SH-SY5Y (cell line): ENCODE results near the gene SPDEF.

ENCODE experiments used
- GATA2 ChIP-seq: IDR thresholded peaks from 2 replicates; pipeline ENCODE4 v1.6.1; 2011; ENCODE audit warnings: mild to moderate bottlenecking, low read depth, low read length
- GATA3 ChIP-seq: IDR thresholded peaks from 2 replicates; pipeline ENCODE4 v1.6.1; 2011; ENCODE audit warnings: low read depth, mild to moderate bottlenecking, low read length, moderate library complexity

The SPDEF gene

DNA sequence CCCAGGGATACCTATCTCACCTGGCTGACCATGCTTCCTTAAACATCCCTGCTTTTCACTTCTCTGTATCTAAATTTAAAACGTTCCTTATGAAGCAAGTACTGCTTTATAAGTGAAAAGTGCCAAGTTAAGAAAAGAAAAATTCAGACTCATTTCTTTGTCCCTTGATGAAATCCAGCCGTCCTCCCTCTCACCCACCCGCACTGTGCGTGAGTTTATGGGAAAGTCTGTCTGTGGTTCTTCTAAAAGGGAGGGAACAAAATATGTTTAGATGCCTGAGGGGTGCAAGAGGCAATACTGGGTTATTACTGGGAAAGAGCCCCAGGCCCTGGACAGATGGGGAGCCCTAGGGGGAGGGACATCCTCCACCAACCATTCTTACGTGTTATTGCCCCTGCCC lies 31.2 kb downstream of the SPDEF start:
- no peak for TF ChIP-seq GATA3
- TF ChIP-seq GATA2: no peak

DNA sequence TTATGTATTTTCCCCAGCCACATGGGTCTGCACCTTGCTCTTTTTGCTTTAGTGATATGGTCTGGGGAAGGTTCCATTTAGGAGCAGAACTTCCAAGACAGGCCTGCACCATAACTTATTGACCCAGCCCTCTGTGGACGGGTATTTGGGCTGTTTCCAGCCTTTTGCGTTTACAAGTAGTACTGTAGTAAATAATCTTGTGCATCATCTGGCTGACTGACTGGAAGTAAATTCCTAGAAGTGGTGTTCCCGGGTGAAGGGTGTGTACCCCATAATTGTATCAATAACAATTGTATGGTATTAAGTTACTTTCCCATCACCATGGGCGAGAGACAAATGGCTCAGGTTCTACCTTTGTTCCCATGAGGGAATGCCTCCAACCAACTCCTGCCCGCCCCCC lies 31.6 kb downstream of the SPDEF start:
- no peak for TF ChIP-seq GATA2
- no peak for TF ChIP-seq GATA3

DNA sequence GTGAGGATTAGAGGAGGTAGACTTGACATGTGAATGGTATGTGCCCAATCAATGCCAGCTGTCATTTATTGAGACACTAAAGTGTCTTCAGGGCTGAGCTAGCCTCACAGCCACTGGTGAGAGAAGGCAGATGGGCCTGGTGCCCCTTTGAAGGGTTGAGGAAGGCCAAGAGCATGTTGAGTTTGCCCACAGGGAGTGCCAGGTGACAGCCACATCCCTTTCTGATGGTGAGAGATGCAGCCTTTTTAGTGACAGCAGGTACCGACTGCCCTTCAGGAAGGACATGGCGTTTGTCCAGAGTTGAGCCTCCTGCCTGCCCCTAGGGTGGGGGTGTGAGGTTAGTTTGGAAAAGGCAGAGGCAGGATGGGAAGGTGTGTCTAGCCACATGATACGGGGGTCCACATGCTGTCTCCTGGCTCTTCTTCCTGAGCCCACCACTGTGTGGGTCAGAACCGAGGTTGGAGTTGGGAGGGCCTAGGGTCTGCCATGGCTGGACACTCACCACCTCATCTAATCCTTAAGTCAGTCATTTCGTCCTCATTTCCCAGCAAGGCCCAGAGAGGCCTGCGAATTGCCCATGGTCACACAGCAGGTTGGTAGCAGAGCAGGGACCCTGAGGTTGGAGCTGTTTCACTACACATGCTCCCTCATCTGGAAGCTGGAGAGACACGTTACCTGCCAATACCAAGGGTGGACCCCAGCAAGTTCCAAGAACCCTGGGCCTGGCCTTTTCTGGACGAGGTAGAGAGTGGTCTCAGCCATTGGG lies 32.5 kb downstream of the SPDEF start:
- TF ChIP-seq GATA3 (no peak), GATA2 (no peak)

DNA sequence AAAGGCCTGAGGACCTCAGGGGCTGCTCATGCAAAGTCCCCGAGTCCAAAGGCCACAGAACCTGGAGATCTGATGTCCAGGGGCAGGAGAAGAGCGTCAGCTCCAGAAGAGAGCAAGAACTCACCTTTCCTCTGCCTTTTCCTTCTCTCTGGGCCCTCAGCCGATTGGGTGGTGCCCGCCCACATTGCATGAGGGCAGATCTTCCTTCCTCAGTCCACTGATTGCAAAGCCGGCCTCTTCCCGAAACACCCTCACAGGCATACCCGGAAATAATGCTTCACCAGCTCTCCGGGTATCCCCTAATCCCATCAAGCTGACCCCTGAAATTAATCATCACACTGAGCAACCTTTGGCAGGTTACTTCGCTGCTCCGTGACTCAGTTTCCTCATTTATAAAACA lies 33.4 kb downstream of the SPDEF start:
- TF ChIP-seq GATA3: no peak
- TF ChIP-seq GATA2: no peak

DNA sequence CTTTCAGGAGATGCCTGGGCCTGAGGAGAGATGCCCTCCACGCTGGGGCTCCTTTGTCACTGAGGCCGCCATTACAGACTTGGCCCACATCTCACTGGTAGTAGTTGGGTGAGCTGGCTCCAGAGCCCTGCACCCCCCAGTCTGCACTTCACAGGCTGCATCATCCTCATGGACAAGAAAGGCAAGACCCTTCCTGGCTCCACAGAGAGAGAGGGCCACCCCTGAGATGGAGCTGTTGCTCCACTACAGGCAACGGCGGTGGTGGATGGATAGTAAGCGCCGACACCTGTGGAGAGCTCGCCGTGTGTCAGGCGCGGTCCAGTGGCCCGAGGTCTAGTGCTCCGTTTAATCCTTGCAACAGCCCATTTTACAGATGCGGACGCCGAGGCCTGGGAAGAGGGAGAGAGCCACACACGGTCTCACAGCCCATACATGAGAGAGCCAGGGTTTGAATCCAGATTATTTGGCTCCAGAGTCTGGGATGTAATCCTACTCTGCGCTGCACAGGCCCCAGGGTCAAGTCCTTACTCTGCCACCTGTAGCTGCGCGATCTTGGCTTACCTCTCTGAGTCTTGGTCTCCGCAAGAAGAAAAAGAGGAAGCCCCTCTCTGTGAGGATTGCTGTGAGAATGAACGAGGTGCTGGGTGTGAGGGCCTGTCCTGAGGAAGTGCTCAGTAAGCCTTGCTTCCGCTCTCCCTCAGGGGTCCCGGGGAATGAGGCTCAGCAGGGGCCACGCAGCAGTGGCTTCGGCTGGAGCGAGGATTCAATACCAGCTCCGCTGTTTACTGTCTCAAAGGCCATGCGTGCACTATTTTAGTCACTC lies 34.5 kb downstream of the SPDEF start:
- TF ChIP-seq GATA3 (no peak), GATA2 (no peak)

DNA sequence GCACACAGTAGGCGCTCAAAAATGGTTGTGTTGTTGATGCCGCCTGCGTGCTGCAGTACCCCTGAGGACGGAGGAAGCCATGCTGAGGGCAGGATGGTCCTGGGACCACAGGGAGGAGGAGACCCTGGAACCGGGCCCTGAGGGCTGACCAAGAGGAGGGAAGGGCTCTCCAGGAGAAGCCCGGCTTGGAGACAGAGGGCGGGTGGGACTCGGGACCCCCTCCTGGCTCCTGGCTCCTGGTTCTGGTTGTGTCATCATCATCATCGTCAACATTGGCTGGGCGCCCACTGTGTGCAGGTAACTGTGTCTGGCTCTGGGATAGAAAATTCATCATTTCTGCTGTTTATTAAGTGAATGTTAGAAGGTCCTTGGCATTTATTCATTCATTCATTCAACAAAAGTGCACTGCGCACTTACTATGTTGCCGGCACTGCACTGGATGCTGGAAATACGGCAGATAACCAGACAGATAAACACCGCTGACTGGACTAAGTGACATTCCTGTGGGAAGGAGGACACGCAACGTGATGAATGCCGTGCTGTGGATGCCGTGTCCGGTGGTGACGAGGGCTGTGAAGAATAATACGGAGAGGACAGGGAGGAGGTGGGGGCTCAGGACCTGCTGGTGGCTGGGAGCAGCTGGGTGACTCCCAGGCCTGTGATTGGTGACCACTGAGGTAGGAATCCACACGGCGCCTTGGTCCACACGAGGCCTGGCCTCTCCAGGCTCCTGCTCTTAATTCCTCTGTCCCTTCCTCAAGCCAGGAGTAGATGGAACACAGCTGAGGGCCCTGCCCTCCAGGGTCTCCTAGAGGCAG lies 35.3 kb downstream of the SPDEF start:
- TF ChIP-seq GATA2: no peak
- TF ChIP-seq GATA3: no peak

DNA sequence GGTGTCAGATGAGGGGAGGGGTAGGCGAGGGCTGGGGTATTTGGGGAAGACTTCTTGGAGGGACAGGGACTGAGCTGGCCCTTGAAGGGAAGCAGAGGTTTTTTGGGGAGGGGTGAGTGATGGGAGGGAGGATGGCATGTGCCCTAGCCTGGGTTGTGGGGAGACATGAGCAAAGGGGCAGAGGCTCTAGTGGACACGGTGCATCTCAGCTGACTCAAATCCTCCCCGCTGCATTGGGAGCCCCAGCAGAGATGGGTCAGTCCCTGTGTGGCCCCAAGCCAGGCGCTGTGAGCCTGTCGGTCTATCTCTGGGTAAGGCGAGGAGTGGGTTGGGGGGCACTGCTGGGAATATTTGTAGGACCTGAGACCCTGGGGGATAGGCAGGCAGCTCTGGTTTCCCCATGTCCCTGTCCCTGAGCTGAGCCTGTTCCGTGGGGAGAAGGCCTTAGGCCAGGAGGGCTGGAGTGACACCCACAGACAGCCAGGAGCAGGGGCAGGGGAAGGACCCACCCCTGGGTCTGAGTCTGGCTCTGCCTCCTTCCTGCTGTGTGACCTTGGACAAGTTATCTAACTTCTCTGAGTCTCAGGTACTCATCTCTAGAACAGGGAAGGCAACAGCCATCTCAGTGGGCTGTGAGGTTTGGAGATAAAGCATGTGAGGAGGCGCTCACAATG lies 36.0 kb downstream of the SPDEF start:
- TF ChIP-seq GATA3: no peak
- TF ChIP-seq GATA2: no peak

GRCh38 chr6:34518669-34519365 lies 37.3 kb downstream of the SPDEF start:
- TF ChIP-seq GATA2: no peak
- no peak for TF ChIP-seq GATA3

GRCh38 chr6:34517966-34518365 lies 38.2 kb downstream of the SPDEF start:
- TF ChIP-seq GATA2: no peak
- TF ChIP-seq GATA3: no peak

- TF ChIP-seq GATA3: no peak
- no peak for TF ChIP-seq GATA2
Measured at GRCh38 chr6:34517461-34517881, 38.7 kb downstream of the SPDEF start.

GRCh38 chr6:34516391-34517324 lies 39.5 kb downstream of the SPDEF start:
- TF ChIP-seq GATA2 (no peak), GATA3 (no peak)
